Tibial nerve (tissue), 3 donors: ENCODE results near the gene STAB1.

ENCODE experiments used
- CTCF ChIP-seq, 5 experiments: fragments of 200-600 bp in 3 of 5; fragments of 450-650 bp in 2 of 5; sonication (generic) in 3 of 5; IDR thresholded peaks; one replicate each; pipeline ENCODE4 v1.5.1; 2016 to 2019; ENCODE audit warnings: antibody characterized with exemption in 5 of 5, mild to moderate bottlenecking in 3 of 5, moderate library complexity in 2 of 5
- POLR2A ChIP-seq, 2 donors: fragments of 450-650 bp; IDR thresholded peaks; one replicate each; pipeline ENCODE4 v1.6.1; 2017; ENCODE audit warnings: antibody characterized with exemption in 2 of 2, mild to moderate bottlenecking in 2 of 2, moderate library complexity in 2 of 2

GRCh38 chr3:52563984-52564383, 68.8 kb downstream of the STAB1 start:
- TF ChIP-seq CTCF (IDR thresholded peaks at IDR 0.05) = no peak
- TF ChIP-seq POLR2A (IDR thresholded peaks at IDR 0.05) = no peak
